ENCODE data around the gene RNF224. TPM values are rescaled to one million over a fixed set of nuclear protein-coding genes. Genes with fewer than 3 reads are reported as not detected.

Gene RNF224
- total RNA-seq, 4 donors from 2014 or later, result not detected

- H3K27me3 ChIP-seq, result no peaks in the 10 kb centered on the region
- DNase-seq (ENCODE audit: low spot score in 2 of 2), result no peak
- TF ChIP-seq POLR2A (IDR thresholded peaks at IDR 0.05) (no peak), CTCF (IDR thresholded peaks at IDR 0.05) (no peak), EP300 (IDR thresholded peaks at IDR 0.05) (no peak)
Measured at GRCh38 chr9:137245450-137246421, 18.4 kb downstream of the RNF224 start.

GRCh38 chr9:137247135-137247915, 20.0 kb downstream of the RNF224 start:
- 68% methylated on average over 20 of the region's 20 CpGs for WGBS, 2 donors
- Histone ChIP-seq H3K27ac (no peak overlapping the region), H3K9me3 (no peaks in the 10 kb centered on the region), H3K27me3 (no peaks in the 10 kb centered on the region), H3K36me3 (peaks cover 0 to 16% (median 8%) of the 10 kb centered on the region in 3 donors), H3K4me3 (no peak overlapping the region), H3K4me1 (peaks cover 0 to 36% (median 8%) of the 10 kb centered on the region in 4 donors)
- DNase-seq (ENCODE audit: low spot score in 2 of 2), result no peak
- TF ChIP-seq POLR2A (IDR thresholded peaks at IDR 0.05) (no peak), EP300 (IDR thresholded peaks at IDR 0.05) (no peak)

More at GRCh38 chr9:137245450-137246421, 18.4 kb downstream of the RNF224 start:
- no peak overlapping the region for H3K27ac ChIP-seq
- WGBS, 2 donors, result 88 to 90% methylated on average over 24 to 25 of the region's 25 CpGs
- H3K4me3 ChIP-seq, result no peak overlapping the region
- no peaks in the 10 kb centered on the region for H3K9me3 ChIP-seq
- peaks cover 0 to 39% (median 16%) of the 10 kb centered on the region in 4 donors for H3K4me1 ChIP-seq
- H3K36me3 ChIP-seq, result peaks cover 0 to 20% (median 10%) of the 10 kb centered on the region in 3 donors

- H3K36me3 ChIP-seq, result peaks cover 0 to 11% (median 3%) of the 10 kb centered on the region in 3 donors
- no peak overlapping the region for H3K27ac ChIP-seq
- DNase-seq (ENCODE audit: low spot score in 2 of 2), result no peak
- TF ChIP-seq CTCF (IDR thresholded peaks at IDR 0.05) (no peak), EP300 (IDR thresholded peaks at IDR 0.05) (no peak), POLR2A (IDR thresholded peaks at IDR 0.05) (no peak)
- H3K4me3 ChIP-seq, result no peak overlapping the region
- peaks cover 0 to 31% (median 3%) of the 10 kb centered on the region in 4 donors for H3K4me1 ChIP-seq
- 85 to 86% methylated on average over 5 to 6 of the region's 6 CpGs for WGBS, 2 donors
- no peaks in the 10 kb centered on the region for H3K27me3 ChIP-seq
- no peaks in the 10 kb centered on the region for H3K9me3 ChIP-seq
Measured at GRCh38 chr9:137247916-137248175, 20.5 kb downstream of the RNF224 start.

GRCh38 chr9:137250329-137251193, 23.3 kb downstream of the RNF224 start:
- Histone ChIP-seq H3K9me3 (no peaks in the 10 kb centered on the region), H3K4me3 (no peak overlapping the region), H3K27me3 (no peaks in the 10 kb centered on the region), H3K27ac (no peak overlapping the region), H3K36me3 (no peaks in the 10 kb centered on the region), H3K4me1 (peaks cover 0 to 21% (median 9%) of the 10 kb centered on the region in 4 donors)
- 62 to 63% methylated on average over 10 to 15 of the region's 18 CpGs for WGBS, 2 donors
- no peak for TF ChIP-seq EP300 (IDR thresholded peaks at IDR 0.05)
- no peak for TF ChIP-seq POLR2A (IDR thresholded peaks at IDR 0.05)
- TF ChIP-seq CTCF (IDR thresholded peaks at IDR 0.05), result no peak
- DNase-seq (ENCODE audit: low spot score in 2 of 2), result no peak

GRCh38 chr9:137251194-137251461, 23.8 kb downstream of the RNF224 start, which contains the start of gene STPG3:
STPG3 (plus strand) TSS chr9:137251286; CDS start chr9:137251287, 1 bp downstream.
- 51 to 62% methylated on average over 4 of the region's 4 CpGs for WGBS, 2 donors
- no peak for TF ChIP-seq POLR2A (IDR thresholded peaks at IDR 0.05)
- TF ChIP-seq CTCF (IDR thresholded peaks at IDR 0.05), result no peak
- no peak for TF ChIP-seq EP300 (IDR thresholded peaks at IDR 0.05)
- peaks cover 0 to 26% (median 14%) of the 10 kb centered on the region in 4 donors for H3K4me1 ChIP-seq
- H3K36me3 ChIP-seq, result peaks cover 0 to under 1% (median 0%) of the 10 kb centered on the region in 3 donors
- no peaks in the 10 kb centered on the region for H3K9me3 ChIP-seq
- H3K27ac ChIP-seq, result no peak within 1 kb of the TSS
- no peak within 1 kb of the TSS for H3K4me3 ChIP-seq
- no peaks in the 10 kb centered on the region for H3K27me3 ChIP-seq
- no peak for DNase-seq (ENCODE audit: low spot score in 2 of 2)

Data from tibial nerve (tissue), 4 donors.